Thymus (tissue), 11 donors: Measurements from ENCODE around the gene PILRB. TPM values are rescaled to one million over a fixed set of nuclear protein-coding genes. Genes with fewer than 3 reads are reported as not detected.
"Not testable (repeated sequence)": the region's sequence is repeated elsewhere in the genome, so short reads cannot be mapped to it uniquely, and the experiment has no call there.

Source experiments
- DNase-seq, 9 donors: peaks; one replicate each; pipeline ENCODE4 v3.0.0-alpha.2; 2013; ENCODE audit warnings: low spot score in 9 of 9, low read depth in 6 of 9, missing footprints in 1 of 9
- H3K27ac ChIP-seq, 2 donors: one replicate each; pipeline ENCODE4 v1.5.1; 2013; ENCODE audit warnings: control low read depth in 1 of 2, low read depth in 1 of 2, low read length in 1 of 2, mild to moderate bottlenecking in 1 of 2, moderate library complexity in 1 of 2
- H3K27me3 ChIP-seq, 2 donors: one replicate each; pipeline ENCODE4 v1.5.1; 2013; ENCODE audit warnings: low read length in 1 of 2; ENCODE audit not compliant: control insufficient read depth in 2 of 2, insufficient read depth in 1 of 2
- H3K36me3 ChIP-seq, 2 donors: one replicate each; pipeline ENCODE4 v1.5.1; 2013; ENCODE audit warnings: low read length in 1 of 2, mild to moderate bottlenecking in 1 of 2, moderate library complexity in 1 of 2; ENCODE audit not compliant: control insufficient read depth in 2 of 2, insufficient read depth in 2 of 2
- H3K4me1 ChIP-seq, 2 donors: one replicate each; pipeline ENCODE4 v1.5.1; 2013; ENCODE audit warnings: low read length in 2 of 2; ENCODE audit not compliant: control insufficient read depth in 2 of 2, insufficient read depth in 2 of 2
- H3K4me3 ChIP-seq, 2 donors: one replicate each; pipeline ENCODE4 v1.5.1; 2013; ENCODE audit warnings: low read length in 2 of 2, control low read depth in 1 of 2, mild to moderate bottlenecking in 1 of 2
- H3K9me3 ChIP-seq, 2 donors: one replicate each; pipeline ENCODE4 v1.5.1; 2013; ENCODE audit warnings: low read length in 1 of 2, mild to moderate bottlenecking in 1 of 2; ENCODE audit not compliant: control insufficient read depth in 2 of 2, insufficient read depth in 1 of 2
- WGBS: extraction: QIAGEN DNeasy Blood & Tissue Kit; methylation state at CpG from one replicate; pipeline ENCODE4 v1.1.7; 2013; 5-methylcytosine and 5-hydroxymethylcytosine counted together
- polyA plus RNA-seq: library from polyadenylated mRNA; stranded (reverse); fragments of 200-250 nt; gene quantifications from one replicate; pipeline ENCODE4 v1.2.3, GENCODE V29; 2013
- total RNA-seq: library from RNA; stranded (reverse); fragments of 120-200 nt; gene quantifications from one replicate; pipeline ENCODE4 v1.2.4, GENCODE V29; 2013
- donor health status: healthy.

The PILRB gene
- total and polyA plus RNA-seq, 2 donors = 19.5 to 128 TPM

DNA sequence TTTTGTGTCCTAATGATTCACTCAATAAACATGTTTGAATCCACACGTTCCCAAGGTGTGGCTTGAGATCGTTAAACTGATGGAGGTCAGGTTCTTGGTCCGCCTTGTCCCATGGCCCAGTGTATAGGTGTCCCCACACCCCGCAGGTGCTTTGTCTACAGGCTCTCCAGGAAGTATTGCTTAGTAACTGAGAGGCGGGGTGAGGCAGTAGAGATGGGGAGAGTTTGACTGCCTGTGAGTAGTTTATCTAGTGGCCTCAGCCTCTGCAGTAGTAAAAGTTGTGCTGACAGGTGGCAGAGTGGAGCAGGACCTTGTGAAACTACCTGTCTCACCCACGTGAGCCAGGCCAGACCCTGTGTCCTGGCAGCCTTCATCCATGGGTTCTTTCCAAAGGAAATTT lies 16.6 kb upstream of the PILRB start:
- H3K27ac ChIP-seq, DNase-seq, H3K27me3 ChIP-seq, H3K4me3 ChIP-seq, H3K9me3 ChIP-seq: not testable (repeated sequence)
- 77% methylated on average over 6 of the region's 6 CpGs for WGBS
- Histone ChIP-seq H3K36me3 (peaks cover 17 to 25% of the 10 kb centered on the region in 2 donors), H3K4me1 (peaks cover 2 to 25% of the 10 kb centered on the region in 2 donors)

DNA sequence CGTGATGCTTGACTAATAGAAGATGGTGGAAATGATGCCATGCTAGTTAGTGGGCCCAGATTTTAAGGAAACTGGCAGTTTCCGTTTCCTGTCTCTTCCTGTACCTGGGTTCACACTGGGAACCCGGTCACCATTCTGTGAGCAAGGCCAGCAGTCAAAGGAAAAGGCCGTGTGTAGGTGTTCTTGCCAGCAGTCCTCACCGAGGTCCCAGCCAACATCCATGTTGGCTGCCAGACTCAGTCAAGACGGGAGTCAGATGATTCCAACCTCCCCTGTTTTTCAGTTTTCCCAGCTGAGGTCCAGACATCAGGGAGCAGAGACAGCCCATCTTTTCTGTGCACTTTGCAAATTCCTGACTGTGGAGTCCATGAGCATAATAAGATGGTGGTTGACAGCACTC lies 15.2 kb upstream of the PILRB start:
- Histone ChIP-seq H3K9me3 (no peaks in the 10 kb centered on the region), H3K4me3 (no peak overlapping the region), H3K27ac (no peak overlapping the region), H3K36me3 (peaks cover 29 to 40% of the 10 kb centered on the region in 2 donors), H3K4me1 (peaks cover 2 to 25% of the 10 kb centered on the region in 2 donors), H3K27me3 (no peaks in the 10 kb centered on the region)
- DNase-seq = no peak
- WGBS = 96% methylated on average over 6 of the region's 6 CpGs

DNA sequence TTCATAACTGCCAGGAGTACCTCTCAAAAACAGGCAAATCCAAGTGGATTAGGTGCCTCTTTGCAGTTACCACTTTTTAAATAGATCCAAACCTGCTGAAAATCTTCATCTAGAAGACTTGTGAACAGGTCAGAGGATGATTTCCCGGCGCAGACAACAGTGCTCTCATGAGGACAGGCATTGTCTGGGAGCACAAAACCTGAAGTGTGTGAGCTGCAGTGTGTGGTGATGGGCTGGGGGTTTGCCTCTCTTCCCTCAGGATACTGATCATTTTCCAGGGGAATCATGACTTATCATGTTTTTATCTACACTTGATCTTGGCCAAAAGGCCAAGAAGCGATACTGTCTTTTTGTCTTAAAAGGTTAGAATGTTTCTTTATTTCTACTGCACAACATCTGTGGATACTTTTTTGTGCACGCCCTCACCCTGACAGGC lies 13.8 kb upstream of the PILRB start:
- not testable (repeated sequence) for H3K27me3 ChIP-seq, H3K4me3 ChIP-seq, DNase-seq, H3K9me3 ChIP-seq
- Histone ChIP-seq H3K27ac (peak overlapping the region in 1 of 2 donors; percentile 80), H3K4me1 (peaks cover 2 to 25% of the 10 kb centered on the region in 2 donors), H3K36me3 (peaks cover 34 to 45% of the 10 kb centered on the region in 2 donors)
- 88% methylated on average over 3 of the region's 4 CpGs for WGBS

DNA sequence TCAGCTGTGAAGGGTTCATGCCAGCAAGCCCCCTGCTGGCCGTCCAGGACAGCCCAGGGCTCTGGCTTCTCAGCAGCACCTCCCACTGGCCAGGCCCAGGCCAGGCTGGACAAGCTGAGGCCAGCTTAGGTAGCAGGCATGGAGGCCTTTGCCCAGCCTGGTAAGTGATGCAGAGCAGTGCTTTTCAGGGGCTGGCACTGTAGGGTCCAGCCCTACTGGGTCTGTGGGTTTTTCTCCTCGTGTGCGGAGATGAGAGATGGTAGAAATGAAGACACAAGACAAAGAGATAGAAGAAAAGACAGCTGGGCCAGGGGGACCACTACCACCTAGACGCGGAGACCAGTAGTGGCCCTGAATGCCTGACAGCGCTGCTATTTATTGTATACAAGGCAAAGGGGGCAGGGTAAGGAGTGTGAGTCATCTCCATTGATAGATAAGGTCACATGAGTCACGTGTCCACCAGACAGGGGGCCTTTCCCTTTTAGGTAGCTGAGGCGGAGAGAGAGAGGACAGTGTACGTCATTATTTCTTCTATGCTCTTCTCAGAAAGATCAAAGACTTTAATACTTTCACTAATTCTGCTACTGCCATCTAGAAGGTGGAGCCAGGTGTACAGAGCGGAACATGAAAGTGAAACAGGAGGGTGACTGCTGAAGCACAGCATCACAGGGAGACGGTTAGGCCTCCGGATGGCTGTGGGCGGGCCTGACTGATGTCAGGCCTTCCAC lies 13.2 kb upstream of the PILRB start:
- H3K27ac ChIP-seq = peak overlapping the region; percentile 80 to 96
- H3K4me3 ChIP-seq, H3K9me3 ChIP-seq, H3K27me3 ChIP-seq: not testable (repeated sequence)
- peak in 7 of 9 donors; percentile 29 to 79 (median 53) for DNase-seq
- H3K36me3 ChIP-seq = peaks cover 37 to 51% of the 10 kb centered on the region in 2 donors
- H3K4me1 ChIP-seq = peaks cover 2 to 25% of the 10 kb centered on the region in 2 donors
- 46% methylated on average over 10 of the region's 13 CpGs for WGBS

DNA sequence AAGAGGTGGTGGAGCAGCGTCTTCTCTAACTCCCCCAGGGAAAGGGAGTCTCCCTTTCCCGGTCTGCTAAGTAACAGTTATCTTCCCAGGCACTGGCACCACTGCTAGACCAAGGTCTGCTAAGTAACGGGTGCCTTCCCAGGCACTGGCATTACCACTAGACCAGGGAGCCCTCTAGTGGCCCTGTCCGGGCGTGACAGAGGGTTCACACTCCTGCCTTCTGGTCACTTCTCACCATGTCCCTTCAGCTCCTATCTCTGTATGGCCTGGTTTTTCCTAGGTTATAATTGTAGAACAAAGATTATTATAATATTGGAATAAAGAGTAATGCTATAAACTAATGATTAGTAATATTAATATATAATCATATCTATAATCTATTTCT lies 12.6 kb upstream of the PILRB start:
- not testable (repeated sequence) for H3K27me3 ChIP-seq
- WGBS = 7% methylated on average over 3 of the region's 5 CpGs
- peak in 1 of 9 donors; percentile 54 for DNase-seq

DNA sequence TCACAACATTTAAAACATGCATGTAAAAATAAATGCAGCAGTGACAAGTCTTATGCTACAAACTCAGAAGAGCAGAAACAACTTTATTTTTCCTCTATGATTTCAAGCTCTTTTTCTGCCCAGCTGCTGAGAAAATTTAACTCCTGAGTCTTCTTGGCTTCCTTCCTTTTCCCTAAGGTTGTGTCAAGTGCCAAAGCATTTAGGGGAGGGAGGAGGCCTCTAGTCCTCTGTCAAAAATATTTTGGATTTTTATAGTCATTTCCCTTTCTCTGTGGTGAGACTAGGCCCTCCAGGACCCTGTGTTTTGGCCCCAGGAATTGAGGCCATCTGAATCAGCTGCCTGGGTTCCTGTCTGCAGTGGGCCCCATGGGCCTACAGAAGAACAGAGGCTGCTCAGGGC lies 11.0 kb upstream of the PILRB start:
- Histone ChIP-seq H3K4me3 (no peak overlapping the region), H3K36me3 (peaks cover 46 to 60% of the 10 kb centered on the region in 2 donors), H3K4me1 (peaks cover 2 to 27% of the 10 kb centered on the region in 2 donors), H3K27me3 (no peaks in the 10 kb centered on the region), H3K27ac (no peak overlapping the region), H3K9me3 (no peaks in the 10 kb centered on the region)
- no peak for DNase-seq

More for the DNA sequence above, 12.6 kb upstream of the PILRB start:
- not testable (repeated sequence) for H3K9me3 ChIP-seq, H3K4me3 ChIP-seq
- Histone ChIP-seq H3K36me3 (peaks cover 41 to 56% of the 10 kb centered on the region in 2 donors), H3K27ac (peak overlapping the region in 1 of 2 donors; percentile 81), H3K4me1 (peaks cover 2 to 25% of the 10 kb centered on the region in 2 donors)

DNA sequence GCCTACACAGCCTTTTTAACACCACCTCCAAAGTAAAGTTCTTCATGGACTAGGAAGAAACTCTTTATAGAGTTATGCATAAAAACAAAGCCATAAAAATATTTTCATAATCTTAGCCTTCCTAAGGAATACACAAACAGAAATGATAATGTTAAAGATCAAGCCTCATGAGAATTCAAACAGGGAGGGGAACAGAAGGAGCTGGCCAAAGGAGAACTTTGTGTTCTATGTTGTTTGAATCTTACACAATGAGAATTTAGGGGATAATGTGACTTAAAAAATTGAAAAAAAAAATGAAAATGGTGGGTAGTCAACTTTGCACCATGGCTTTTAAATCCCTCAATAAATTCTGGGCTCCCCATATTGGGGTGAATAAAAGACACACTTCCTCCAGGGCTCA lies 9.1 kb upstream of the PILRB start:
- Histone ChIP-seq H3K9me3 (no peaks in the 10 kb centered on the region), H3K4me1 (peaks cover 8 to 38% of the 10 kb centered on the region in 2 donors), H3K27ac (no peak overlapping the region), H3K27me3 (no peaks in the 10 kb centered on the region), H3K36me3 (peaks cover 54 to 67% of the 10 kb centered on the region in 2 donors), H3K4me3 (no peak overlapping the region)
- no peak for DNase-seq

DNA sequence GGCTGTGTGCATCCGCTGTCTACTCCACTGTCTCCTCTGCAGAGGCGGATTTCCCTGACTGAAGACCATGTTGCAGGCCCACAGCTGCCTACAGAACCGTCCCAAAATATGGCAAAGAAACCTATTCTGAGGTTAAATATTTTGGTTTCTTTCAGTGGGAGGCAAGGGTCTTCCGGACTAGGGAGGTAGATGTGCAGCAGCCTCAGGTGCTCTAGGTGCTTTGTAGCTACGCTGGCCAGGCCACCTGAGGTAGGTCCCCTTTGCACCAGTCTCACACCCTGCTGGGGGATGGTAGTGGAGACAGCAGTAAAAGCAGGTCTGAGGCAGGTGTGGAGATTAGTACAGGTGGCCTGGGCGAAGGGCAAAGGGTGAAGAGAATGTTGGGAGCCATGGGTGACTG lies 8.2 kb upstream of the PILRB start:
- no peak for DNase-seq
- H3K27ac ChIP-seq = no peak overlapping the region
- no peak overlapping the region for H3K4me3 ChIP-seq
- H3K36me3 ChIP-seq = peaks cover 63 to 75% of the 10 kb centered on the region in 2 donors
- 98% methylated on average over 6 of the region's 6 CpGs for WGBS
- H3K27me3 ChIP-seq = no peaks in the 10 kb centered on the region
- no peaks in the 10 kb centered on the region for H3K9me3 ChIP-seq
- H3K4me1 ChIP-seq = peaks cover 6 to 37% of the 10 kb centered on the region in 2 donors

DNA sequence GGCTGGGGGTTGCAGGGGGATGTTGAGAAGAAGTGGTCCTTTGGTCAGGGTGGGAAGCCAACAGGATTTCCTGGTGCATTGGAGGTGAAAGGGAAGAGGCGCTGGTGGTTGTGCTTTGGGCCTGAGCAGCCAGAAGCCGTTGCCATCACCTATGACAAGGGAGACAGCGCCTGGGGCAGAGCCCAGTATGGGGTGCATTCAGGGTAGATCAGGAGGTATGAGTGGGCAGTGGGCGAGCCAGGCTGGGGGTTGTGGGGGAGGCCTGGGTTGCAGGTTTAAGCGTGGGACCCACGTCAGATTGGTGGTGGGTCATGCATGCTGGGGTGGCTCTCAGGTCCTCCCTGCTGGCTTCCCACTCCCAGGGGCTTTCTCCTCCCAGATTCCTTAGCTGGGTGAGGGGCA lies 6.3 kb upstream of the PILRB start:
- Histone ChIP-seq H3K27me3 (no peaks in the 10 kb centered on the region), H3K4me3 (no peak overlapping the region), H3K9me3 (no peaks in the 10 kb centered on the region), H3K27ac (peak overlapping the region in 1 of 2 donors; percentile 84), H3K4me1 (peaks cover 6 to 30% of the 10 kb centered on the region in 2 donors), H3K36me3 (peaks cover 78 to 82% of the 10 kb centered on the region in 2 donors)
- 84% methylated on average over 6 of the region's 6 CpGs for WGBS
- no peak for DNase-seq
